ENCODE results near the gene LRCH1. TPM values are rescaled to one million over a fixed set of nuclear protein-coding genes. Genes with fewer than 3 reads are reported as not detected.

The LRCH1 gene
- total and polyA plus RNA-seq, 2 of the 13 experiments (the other 11 are each of a cell fraction or from before 2014, with no cell fraction given) = 4.1 to 12.6 TPM

GRCh38 chr13:46757640-46758039 is 204.7 kb downstream of the LRCH1 start:
- Histone ChIP-seq H3K4me3 (replicated peaks in 1 of 3; ENCODE audit: insufficient read depth in 1 of 3, low read depth in 2 of 3, low read length in 3 of 3) (no peak overlapping the region), H3K36me3 (replicated peaks in 1 of 2; ENCODE audit: control insufficient read depth in 1 of 2, insufficient read depth in 2 of 2, low read length in 2 of 2) (no peaks in the 10 kb centered on the region), H3K4me1 (ENCODE audit: insufficient read depth, low read length) (peaks cover 17% of the 10 kb centered on the region), H3K27me3 (ENCODE audit: control insufficient read depth in 1 of 2, insufficient read depth in 2 of 2, low read length in 2 of 2) (no peaks in the 10 kb centered on the region), H3K9me3 (ENCODE audit: low read length) (no peaks in the 10 kb centered on the region), H3K9ac (ENCODE audit: insufficient read depth, low read depth, low read length) (no peak overlapping the region), H3K27ac (ENCODE audit: extremely low read length, insufficient read depth, low read length) (no peak overlapping the region), H4K20me1 (ENCODE audit: insufficient read depth, low read length) (no peaks in the 10 kb centered on the region), H3K4me2 (ENCODE audit: low read depth, low read length) (no peak overlapping the region), H2AFZ (ENCODE audit: low read length) (no peak overlapping the region), H3K79me2 (ENCODE audit: insufficient read depth, low read length) (no peaks in the 10 kb centered on the region)
- DNase-seq (ENCODE audit: low spot score) (no peak), FAIRE-seq (no peak), ATAC-seq (no peak)
- POLR2A ChIA-PET = no interaction called here
- WGBS (ENCODE audit: low lambda C conversion rate) = 33% methylated on average over 3 of the region's 3 CpGs
- CTCF ChIA-PET (ENCODE audit: low intra/inter-chr PET ratio, low total read pairs) = no interaction called here
- in situ Hi-C loops (cut with HindIII; ENCODE audit: extremely low pct_ligation_motif_present, low pct_unique_long_range_greater_than_20kb) (no loop called here), intact Hi-C loops (cut with micrococcal nuclease; ENCODE audit: unreplicated experiment) (no loop called here)
- BruUV-seq (replicated peaks) = no TSS peak
- TF ChIP-seq PLSCR1 (CRISPR knock-in tag; IDR thresholded peaks at IDR 0.05; ENCODE audit: borderline replicate concordance) (no peak), FOXM1 (CRISPR knock-in tag; IDR thresholded peaks at IDR 0.05) (no peak), ZXDC (CRISPR knock-in tag; IDR thresholded peaks at IDR 0.05) (no peak), ZNF207 (IDR thresholded peaks at IDR 0.05; ENCODE audit: borderline replicate concordance) (no peak), ZNF263 (CRISPR knock-in tag; IDR thresholded peaks at IDR 0.05) (no peak), ZNF75D (CRISPR knock-in tag; IDR thresholded peaks at IDR 0.05; ENCODE audit: borderline replicate concordance) (no peak), CBX1 (IDR thresholded peaks at IDR 0.05; ENCODE audit: low read depth) (no peak), STAT6 (CRISPR knock-in tag; IDR thresholded peaks at IDR 0.05; ENCODE audit: borderline replicate concordance) (no peak), RFXANK (CRISPR knock-in tag; IDR thresholded peaks at IDR 0.05) (no peak), RBM39 (IDR thresholded peaks at IDR 0.05; ENCODE audit: low read depth, low read length, poor library complexity, severe bottlenecking) (no peak), BRF2 (CRISPR knock-in tag; IDR thresholded peaks at IDR 0.05) (no peak), TRIM24 (CRISPR knock-in tag; IDR thresholded peaks at IDR 0.05) (no peak), ZBTB8A (CRISPR knock-in tag; IDR thresholded peaks at IDR 0.05; ENCODE audit: borderline replicate concordance, low read depth) (no peak), MYC (CRISPR knock-in tag; IDR thresholded peaks at IDR 0.05; ENCODE audit: borderline replicate concordance) (no peak), ZBTB26 (CRISPR knock-in tag; IDR thresholded peaks at IDR 0.05; ENCODE audit: borderline replicate concordance) (no peak), SSRP1 (CRISPR knock-in tag; IDR thresholded peaks at IDR 0.05) (no peak), POLR2G (IDR thresholded peaks at IDR 0.05; ENCODE audit: low read depth, low read length) (no peak), ZSCAN25 (CRISPR knock-in tag; IDR thresholded peaks at IDR 0.05) (no peak)

All from HepG2 (cell line).